Spleen (tissue), 3 donors: ENCODE results near the gene KCNA4.

ENCODE experiments used
- POLR2A ChIP-seq, 3 donors: fragments of 450-650 bp; IDR thresholded peaks; one replicate each; pipeline ENCODE4 v1.5.1; 2017; ENCODE audit warnings: antibody characterized with exemption in 3 of 3, mild to moderate bottlenecking in 1 of 3
- POLR2AphosphoS5 ChIP-seq, 3 donors: sonication (generic); formaldehyde crosslinking; IDR thresholded peaks; one replicate each; pipeline ENCODE4 v1.5.1; 2017; ENCODE audit warnings: antibody characterized with exemption in 3 of 3

GRCh38 chr11:29978549-29978948, 38.3 kb downstream of the KCNA4 start:
- TF ChIP-seq POLR2AphosphoS5 (IDR thresholded peaks at IDR 0.05) = no peak
- TF ChIP-seq POLR2A (IDR thresholded peaks at IDR 0.05) = no peak
